ENCODE data around the gene PDLIM5. TPM values are rescaled to one million over a fixed set of nuclear protein-coding genes. Genes with fewer than 3 reads are reported as not detected.

Gene PDLIM5
- total and polyA plus RNA-seq, 2 of the 8 experiments (the other 6 are each of a cell fraction or from before 2014, with no cell fraction given), result 37.3 to 62.1 TPM

DNA sequence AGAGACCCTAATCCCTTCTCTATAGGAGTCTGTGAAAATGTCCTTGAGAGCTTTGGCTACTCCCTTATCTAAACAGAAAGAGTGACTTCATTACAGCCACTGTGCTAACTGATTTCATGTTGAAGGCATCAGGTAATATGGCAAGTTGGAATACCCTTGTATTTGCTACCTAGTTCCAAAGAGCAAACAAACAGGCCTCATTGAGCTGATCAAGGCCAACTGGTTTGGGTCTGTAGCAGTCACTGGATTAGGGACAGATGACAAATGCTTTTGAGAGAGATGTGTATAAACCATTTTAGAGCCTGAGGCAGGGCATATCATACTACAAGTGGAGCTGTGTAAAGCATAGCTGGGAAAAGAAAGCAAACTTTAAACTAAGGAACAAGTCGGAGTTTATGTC lies 22.9 kb upstream of the PDLIM5 start:
- Histone ChIP-seq H2BK15ac (ENCODE audit: low read length) (no peak overlapping the region), H3K36me3 (ENCODE audit: control insufficient read depth in 2 of 4, insufficient read depth in 4 of 4, low read length in 3 of 4) (no peaks in the 10 kb centered on the region), H3K18ac (ENCODE audit: extremely low read depth, low read length) (no peak overlapping the region), H3K23me2 (ENCODE audit: low read depth, low read length) (no peaks in the 10 kb centered on the region), H3K56ac (replicated peaks; ENCODE audit: insufficient read length, low read depth, low read length) (no peak overlapping the region), H2AFZ (ENCODE audit: low read length) (no peak overlapping the region), H3K4me3 (ENCODE audit: extremely low read depth in 1 of 4, insufficient read depth in 2 of 4, low read depth in 3 of 4, low read length in 4 of 4) (no peak overlapping the region), H2BK12ac (ENCODE audit: low read depth, low read length) (no peak overlapping the region), H3K4ac (replicated peaks; ENCODE audit: insufficient read length, low read depth, low read length) (no peak overlapping the region), H2BK20ac (ENCODE audit: low read length) (no peak overlapping the region), H3K23ac (ENCODE audit: insufficient read length) (no peak overlapping the region), H4K5ac (ENCODE audit: insufficient read length, low read depth, low read length) (no peak overlapping the region), H4K8ac (ENCODE audit: extremely low read depth, insufficient read depth, low read length) (no peak overlapping the region), H2AK5ac (ENCODE audit: low read depth, low read length) (no peak overlapping the region), H4K20me1 (replicated peaks in 1 of 2; ENCODE audit: control insufficient read depth in 1 of 2, insufficient read depth in 2 of 2, low read length in 2 of 2) (no peaks in the 10 kb centered on the region), H3K4me2 (ENCODE audit: insufficient read depth in 1 of 2, low read depth in 2 of 2, low read length in 2 of 2) (no peak overlapping the region), H2BK120ac (replicated peaks; ENCODE audit: low read depth, low read length) (no peak overlapping the region), H3K9ac (replicated peaks in 1 of 4; ENCODE audit: extremely low read depth in 1 of 4, low read depth in 3 of 4, low read length in 3 of 4) (no peak overlapping the region), H3K79me1 (ENCODE audit: low read depth, low read length) (no peaks in the 10 kb centered on the region), H3K27me3 (replicated peaks in 1 of 4; ENCODE audit: control insufficient read depth in 3 of 4, extremely low read depth in 1 of 4, insufficient read depth in 3 of 4, low read length in 3 of 4) (no peaks in the 10 kb centered on the region), H4K91ac (replicated peaks; ENCODE audit: insufficient read length, low read length) (no peak overlapping the region), H3K9me3 (ENCODE audit: insufficient read depth in 2 of 2, low read depth in 1 of 2, low read length in 1 of 2) (peaks cover 3 to 5% of the 10 kb centered on the region in 2 experiments; a peak in 2 of 4 replicates), H3K79me2 (ENCODE audit: control insufficient read depth in 1 of 2, insufficient read depth in 2 of 2, low read length in 2 of 2) (no peaks in the 10 kb centered on the region), H3K27ac (ENCODE audit: low read depth, low read length) (no peak overlapping the region), H2BK5ac (ENCODE audit: low read depth, low read length) (no peak overlapping the region), H3K14ac (ENCODE audit: insufficient read length) (no peak overlapping the region), H3K4me1 (replicated peaks in 1 of 4; ENCODE audit: control insufficient read depth in 3 of 4, insufficient read depth in 4 of 4, low read length in 3 of 4) (no peaks in the 10 kb centered on the region)
- DNase-seq (ENCODE audit: low read depth in 1 of 2, low spot score in 2 of 2) (no peak), FAIRE-seq (no peak)
- 80% methylated on average over 1 of the region's 1 CpG; no CpG with 5 or more reads in 1 of the 2 experiments for WGBS, 2 experiments (ENCODE audit: extremely low coverage in 1 of 2, insufficient coverage in 1 of 2, insufficient read length in 1 of 2, insufficient replicate concordance in 2 of 2, low coverage in 1 of 2, low lambda C conversion rate in 2 of 2, missing lambda C conversion rate in 1 of 2)
- POLR2A ChIA-PET (ENCODE audit: partially characterized antibody), result no interaction called here
- no peak for TF ChIP-seq SUZ12 (IDR thresholded peaks at IDR 0.05; ENCODE audit: low read length)
- no peak for TF ChIP-seq SIN3A (conservative IDR thresholded peaks at IDR 0.05 in 1 of 2, IDR thresholded peaks at IDR 0.05 in 1 of 2; ENCODE audit: low read depth in 1 of 2, low read length in 2 of 2)
- TF ChIP-seq USF2 (IDR thresholded peaks at IDR 0.05; ENCODE audit: low read length), result no peak
- TF ChIP-seq, protein P1, sequence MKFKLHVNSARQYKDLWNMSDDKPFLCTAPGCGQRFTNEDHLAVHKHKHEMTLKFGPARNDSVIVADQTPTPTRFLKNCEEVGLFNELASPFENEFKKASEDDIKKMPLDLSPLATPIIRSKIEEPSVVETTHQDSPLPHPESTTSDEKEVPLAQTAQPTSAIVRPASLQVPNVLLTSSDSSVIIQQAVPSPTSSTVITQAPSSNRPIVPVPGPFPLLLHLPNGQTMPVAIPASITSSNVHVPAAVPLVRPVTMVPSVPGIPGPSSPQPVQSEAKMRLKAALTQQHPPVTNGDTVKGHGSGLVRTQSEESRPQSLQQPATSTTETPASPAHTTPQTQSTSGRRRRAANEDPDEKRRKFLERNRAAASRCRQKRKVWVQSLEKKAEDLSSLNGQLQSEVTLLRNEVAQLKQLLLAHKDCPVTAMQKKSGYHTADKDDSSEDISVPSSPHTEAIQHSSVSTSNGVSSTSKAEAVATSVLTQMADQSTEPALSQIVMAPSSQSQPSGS (IDR thresholded peaks at IDR 0.05; ENCODE audit: low read length), result no peak
- CTCF ChIA-PET (ENCODE audit: partially characterized antibody), result interaction anchor here (1.5 kb wide), 1 partner anchor 22 kb away, joined by 4 read pairs; no protein-coding TSS in a partner anchor

All from H1 (cell line).